Skin of body (tissue), 2 donors: ENCODE measurements around the gene CENPT. TPM values are rescaled to one million over a fixed set of nuclear protein-coding genes. Genes with fewer than 3 reads are reported as not detected.

Source experiments
- DNase-seq: peaks from one replicate; lab custom pipeline; 2025; lab: John Stamatoyannopoulos, UW
- total RNA-seq: library from RNA; depleted of rRNA; stranded (reverse); fragments of >200 nt; gene quantifications from one replicate; pipeline ENCODE4 v1.2.3, GENCODE V29; 2014

Gene CENPT, protein sequence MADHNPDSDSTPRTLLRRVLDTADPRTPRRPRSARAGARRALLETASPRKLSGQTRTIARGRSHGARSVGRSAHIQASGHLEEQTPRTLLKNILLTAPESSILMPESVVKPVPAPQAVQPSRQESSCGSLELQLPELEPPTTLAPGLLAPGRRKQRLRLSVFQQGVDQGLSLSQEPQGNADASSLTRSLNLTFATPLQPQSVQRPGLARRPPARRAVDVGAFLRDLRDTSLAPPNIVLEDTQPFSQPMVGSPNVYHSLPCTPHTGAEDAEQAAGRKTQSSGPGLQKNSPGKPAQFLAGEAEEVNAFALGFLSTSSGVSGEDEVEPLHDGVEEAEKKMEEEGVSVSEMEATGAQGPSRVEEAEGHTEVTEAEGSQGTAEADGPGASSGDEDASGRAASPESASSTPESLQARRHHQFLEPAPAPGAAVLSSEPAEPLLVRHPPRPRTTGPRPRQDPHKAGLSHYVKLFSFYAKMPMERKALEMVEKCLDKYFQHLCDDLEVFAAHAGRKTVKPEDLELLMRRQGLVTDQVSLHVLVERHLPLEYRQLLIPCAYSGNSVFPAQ
- 49.6 TPM for total RNA-seq

DNA sequence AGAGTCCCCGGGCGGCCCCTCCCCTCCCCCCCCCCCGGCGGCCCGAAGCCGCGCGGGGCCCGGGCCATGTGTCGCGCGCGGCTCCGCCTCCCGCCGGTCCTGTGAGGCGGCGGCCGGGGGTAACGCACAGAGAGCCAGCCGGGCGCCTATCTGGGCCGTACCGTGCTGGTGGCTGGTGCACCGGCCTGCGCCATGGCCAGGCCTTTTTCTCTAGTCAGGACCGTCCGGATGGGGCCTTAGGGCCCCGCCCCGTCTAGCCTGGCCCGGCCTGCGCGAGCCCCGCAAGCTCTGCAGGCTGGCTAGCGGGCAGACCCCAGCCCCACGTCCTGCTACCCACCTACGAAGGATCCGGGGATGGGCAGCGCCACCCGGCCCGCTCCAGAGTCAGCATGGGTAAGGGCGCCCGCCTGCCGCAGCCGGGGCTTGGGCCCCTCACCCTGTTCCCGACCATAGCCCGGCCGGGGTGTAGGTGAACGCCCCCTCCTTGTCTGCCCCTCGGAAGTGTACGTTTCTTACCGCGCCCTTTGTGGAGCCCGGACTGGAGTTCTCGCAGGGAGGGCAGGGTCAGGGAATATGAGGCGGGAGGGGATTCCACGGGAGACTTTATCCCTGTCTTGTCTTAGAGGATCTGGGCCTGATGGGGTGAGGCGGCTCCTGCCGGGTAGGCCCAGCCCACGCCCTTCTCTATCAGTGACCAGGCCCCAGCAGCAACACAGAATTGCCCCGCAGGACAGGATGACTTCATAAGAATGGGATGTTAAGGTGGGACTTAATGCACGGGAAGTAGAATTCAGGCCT, at the start of gene CENPT:
TSS of gene CENPT (minus strand) at position 630 of the 798 bp plus-strand sequence. CDS start 13,834 bp downstream, outside the sequence.
- no peak for DNase-seq

DNA sequence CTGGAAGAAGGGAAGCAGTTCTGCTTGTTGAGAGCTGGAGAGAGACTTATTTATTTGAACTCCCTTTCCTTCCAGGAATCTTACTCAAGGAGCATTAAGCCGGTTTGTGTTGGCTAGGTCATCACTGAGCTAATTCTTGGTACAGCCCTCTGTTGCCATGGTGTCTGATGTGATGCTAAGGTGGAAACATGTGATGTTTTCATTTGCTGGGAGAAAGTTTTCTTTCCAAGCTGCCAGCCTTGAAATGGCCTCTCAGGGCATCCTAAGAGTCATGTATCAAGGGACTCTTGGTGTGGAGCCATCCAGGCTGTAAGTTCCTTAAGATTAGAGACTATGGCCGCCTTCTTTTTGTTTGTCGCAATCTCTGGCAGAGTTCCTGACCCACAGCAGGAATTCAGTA, 49.7 kb upstream of the CENPT start:
- DNase-seq: no peak

DNA sequence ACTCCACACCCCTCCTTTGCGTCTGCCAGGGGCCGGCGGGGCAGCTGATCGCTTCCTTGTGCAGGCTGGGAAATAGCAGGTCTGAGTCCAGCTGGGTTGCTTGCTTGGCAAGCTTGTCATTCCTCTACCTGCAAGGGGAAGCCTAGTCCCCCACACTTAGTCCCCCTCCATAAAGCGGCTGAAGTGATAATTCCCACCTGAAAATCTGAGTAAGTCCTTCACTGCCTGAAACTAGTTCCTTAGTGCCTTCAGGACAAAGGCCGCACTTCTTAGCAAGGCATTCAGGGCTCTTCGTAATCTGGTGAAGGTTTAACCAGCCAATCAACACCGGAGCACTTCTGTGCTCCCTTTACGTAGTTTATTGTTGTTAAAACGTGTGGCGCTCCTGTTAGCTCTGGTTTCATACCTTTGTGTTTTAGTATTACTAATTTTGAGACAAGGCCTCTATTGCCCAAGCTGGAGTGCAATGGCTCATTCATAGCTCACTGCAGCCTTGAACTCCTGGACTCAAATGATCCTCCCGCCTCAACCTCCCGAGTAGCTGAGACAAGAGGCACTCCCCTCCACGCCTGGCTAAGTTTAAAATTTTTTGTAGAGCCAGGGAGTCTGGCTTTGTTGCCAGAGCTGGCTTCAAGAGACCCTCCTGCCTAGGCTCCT, 46.4 kb upstream of the CENPT start:
- no peak for DNase-seq

DNA sequence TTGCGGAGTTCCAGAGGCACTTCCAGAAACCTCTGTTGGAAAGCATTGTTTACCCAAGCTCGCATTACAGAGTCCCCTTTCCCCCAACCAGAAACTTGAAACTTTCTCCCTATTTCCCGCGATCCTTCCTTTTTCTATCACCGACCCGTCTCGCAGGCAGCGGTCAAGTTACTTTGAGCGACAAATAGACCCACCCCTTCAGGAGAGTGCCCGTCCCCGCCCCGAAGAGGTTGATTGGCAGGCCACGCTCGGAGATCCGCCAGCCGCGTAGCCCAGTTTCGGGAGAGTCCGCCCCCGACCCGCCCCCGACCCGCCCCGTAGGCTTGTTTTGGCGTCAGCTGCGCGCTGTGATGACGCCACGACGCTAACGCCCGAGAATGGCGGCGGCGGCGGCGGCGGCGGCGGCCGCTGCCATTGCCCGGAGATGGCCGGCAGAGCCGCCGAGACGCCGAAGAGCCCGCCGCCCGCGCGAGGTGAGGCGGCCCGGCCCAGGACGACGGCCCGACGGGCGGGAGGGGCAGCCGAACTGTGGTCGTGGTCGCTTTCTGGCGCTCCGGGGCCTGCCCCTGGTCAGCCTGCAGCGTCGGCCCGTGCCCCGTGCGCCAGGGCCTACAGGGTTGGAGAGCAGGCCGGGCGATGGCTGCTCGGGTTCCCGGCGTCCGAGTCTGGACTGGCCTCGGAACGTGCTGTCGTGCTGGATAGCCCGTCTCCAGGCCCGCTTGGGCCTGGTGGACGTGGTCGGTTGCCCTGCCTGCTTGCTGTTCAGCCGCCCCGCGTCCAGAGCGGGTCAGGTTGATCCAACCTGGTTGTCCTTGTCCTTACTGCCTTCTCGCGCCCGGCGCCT, 45.6 kb upstream of the CENPT start, which contains the start of gene PSKH1:
TSS of gene PSKH1 (plus strand) at position 356 of the 844 bp plus-strand sequence. CDS start 15,496 bp downstream, outside the sequence.
- peak; percentile 94 for DNase-seq

DNA sequence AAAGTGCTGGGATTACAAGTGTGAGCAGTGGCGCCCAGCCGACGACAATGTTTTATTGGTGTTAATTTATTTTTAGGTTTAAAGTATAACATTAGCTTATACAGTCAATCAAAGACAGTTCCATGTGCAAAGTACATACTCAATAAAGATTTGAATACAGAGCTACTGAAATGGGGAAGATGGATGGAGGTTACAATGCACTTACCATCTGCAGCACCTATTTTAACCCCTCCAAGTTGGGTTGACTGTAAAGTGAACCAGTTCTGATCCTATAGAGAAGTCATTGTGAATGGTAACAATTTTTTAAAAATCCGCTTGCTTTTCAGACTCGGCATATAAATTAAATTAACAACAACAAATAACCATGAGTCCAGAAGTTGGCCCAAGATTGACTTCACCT, 44.9 kb upstream of the CENPT start:
- no peak for DNase-seq

DNA sequence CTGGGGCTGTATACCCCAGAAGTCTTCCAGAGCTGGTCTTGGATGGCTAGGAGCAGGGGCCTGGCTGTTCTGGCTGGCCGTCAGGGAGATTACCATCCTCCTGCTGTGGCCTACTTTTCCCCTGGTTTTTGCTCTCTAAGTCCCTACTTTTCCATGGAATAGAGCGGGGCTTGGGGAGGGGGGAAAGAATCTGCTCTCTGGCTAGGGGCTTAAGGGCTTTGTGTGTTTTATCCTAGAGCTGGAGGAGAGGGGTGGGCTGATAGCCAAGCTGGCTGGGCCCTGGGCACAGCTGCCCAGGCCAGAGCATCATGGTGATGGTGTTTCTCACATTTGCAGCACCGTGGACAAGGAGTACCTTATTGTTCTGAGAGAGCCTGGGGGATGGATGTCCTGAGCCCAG, 40.8 kb upstream of the CENPT start:
- no peak for DNase-seq

DNA sequence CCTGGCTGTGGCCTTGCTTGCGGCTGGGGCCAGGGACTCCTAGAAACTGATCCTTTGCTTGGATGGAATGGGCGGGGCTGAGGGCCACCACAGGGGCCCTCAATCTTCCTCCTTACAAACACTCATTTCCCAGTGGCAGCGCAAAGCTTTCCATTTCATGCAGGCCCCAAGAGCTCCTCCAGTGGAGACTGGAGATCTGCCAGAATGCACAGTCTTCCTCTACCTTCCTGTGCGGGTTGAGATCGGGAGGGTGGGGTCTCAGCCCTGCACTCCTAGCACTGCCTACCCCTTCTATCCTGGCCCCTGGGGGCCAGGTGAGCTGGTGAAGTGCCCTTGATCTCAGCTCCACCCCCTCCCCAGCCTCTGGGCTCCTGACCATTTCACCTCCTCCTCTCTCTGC, 38.9 kb upstream of the CENPT start:
- DNase-seq: no peak

DNA sequence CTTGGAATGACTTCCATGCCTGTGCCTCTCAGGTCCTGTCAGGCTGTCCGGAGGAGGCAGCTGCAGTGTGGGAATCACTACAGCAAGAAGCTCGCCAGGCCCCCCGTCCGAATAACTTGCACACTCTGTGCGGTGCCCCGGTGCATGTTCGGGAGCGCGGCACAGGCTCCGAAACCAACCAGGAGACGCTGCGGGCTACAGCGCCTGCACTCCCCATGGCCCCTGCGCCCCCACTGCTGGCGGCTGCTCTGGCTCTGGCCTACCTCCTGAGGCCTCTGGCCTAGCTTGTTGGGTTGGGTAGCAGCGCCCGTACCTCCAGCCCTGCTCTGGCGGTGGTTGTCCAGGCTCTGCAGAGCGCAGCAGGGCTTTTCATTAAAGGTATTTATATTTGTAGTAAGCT, 38.5 kb upstream of the CENPT start:
- no peak for DNase-seq

DNA sequence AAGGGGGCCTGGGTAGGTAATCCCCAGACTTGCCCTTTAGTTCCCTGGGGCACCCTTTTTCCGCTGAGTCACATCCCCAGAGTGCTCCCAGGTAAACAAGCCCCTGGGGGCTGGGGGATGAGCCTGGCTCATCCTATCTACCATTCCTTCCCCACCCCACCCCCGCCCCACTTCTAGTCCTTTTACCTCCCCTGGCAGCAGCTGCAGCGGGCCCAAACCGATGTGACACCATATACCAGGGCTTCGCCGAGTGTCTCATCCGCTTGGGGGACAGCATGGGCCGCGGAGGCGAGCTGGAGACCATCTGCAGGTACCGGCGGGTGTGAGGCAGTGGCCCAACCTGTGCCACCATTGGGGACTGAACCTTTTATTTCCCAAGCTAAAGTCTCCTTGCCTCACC, 38.1 kb upstream of the CENPT start:
- no peak for DNase-seq

DNA sequence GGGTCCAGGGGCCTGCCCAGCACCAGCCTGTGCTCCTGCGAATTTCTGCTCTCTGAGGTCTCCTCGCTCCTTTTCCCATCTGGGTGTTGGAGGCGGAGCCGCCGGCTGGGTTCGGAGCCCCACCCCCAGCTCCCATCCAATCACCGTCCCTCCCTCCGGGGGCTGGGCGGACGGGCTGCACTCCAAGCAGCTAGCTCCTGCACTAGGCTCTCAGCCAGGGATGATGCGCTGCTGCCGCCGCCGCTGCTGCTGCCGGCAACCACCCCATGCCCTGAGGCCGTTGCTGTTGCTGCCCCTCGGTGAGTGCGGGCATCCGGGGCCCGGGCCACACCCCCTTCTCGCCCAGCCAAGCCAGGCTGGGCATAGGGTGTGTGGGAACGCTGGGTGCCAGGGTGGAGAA, 37.2 kb upstream of the CENPT start, which contains the start of gene NRN1L:
TSS of gene NRN1L (plus strand) at position 202 of the 400 bp plus-strand sequence. CDS start at position 221, 19 bp downstream.
- DNase-seq: peak; percentile 75

DNA sequence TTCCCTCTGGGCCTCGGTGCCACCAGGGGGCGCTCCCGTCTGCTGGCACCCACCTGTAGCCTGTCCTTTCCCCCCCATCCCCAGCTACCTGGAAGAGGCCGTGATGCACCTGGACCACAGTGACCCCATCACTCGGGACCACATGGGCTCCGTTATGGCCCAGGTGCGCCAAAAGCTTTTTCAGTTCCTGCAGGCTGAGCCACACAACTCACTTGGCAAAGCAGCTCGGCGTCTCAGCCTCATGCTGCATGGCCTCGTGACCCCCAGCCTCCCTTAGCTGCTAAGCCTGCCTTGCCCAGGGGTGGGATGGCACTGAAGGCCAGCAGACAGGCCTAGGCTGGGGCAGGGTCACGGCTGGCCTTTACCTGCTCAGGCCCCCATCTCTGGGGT, 36.4 kb upstream of the CENPT start:
- DNase-seq: no peak

DNA sequence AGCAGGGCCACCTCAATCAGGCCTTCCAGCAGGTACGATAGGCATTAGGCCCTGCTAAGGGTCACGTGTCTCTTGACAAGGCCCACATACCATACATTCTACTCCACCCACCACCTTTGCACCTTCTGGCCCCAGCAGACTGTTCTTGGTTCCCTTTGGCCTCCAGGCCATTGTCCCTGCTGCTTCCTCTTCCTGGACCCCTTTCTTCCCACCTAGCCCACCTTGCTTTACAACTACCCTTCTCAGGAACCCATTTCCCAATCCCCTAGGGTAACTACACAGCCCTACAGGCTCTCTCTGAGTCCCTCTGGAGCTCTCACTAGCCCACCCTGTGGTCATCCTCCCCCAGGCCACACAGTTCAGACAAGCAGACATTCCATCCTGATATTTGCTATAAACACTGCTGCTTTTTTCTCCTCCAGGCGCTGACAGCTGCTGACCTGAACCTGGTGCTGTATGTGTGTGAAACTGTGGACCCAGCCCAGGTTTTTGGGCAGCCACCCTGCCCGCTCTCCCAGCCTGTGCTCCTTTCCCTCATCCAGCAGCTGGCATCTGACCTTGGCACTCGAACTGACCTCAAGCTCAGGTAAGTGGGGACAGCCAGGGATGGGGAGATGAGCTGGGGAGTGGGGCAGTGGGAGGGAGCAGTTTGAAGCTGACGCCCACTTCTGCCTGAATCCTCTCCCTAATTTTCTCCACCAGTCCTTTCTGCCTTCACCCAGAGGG, 35.8 kb upstream of the CENPT start:
- no peak for DNase-seq

DNA sequence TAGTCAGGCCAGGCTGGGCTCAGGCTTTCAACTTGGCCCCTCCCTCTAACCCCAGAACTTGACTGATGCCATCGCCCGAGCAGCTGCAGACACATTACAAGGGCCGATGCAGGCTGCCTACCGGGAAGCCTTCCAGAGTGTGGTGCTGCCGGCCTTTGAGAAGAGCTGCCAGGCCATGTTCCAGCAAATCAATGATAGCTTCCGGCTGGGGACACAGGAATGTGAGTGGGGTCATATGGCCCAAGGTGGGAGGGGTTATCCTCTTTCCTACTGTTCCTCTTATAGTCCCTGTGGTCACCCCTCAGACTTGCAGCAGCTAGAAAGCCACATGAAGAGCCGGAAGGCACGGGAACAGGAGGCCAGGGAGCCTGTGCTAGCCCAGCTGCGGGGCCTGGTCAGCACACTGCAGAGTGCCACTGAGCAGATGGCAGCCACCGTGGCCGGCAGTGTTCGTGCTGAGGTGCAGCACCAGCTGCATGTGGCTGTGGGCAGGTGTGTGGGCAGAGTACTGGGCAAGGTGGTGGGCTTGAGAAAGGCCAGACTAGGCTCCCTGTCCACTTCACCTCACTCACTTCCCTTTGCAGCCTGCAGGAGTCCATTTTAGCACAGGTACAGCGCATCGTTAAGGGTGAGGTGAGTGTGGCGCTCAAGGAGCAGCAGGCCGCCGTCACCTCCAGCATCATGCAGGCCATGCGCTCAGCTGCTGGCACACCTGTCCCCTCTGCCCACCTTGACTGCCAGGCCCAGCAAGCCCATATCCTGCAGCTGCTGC, 35.1 kb upstream of the CENPT start:
- peak; percentile 17 for DNase-seq

DNA sequence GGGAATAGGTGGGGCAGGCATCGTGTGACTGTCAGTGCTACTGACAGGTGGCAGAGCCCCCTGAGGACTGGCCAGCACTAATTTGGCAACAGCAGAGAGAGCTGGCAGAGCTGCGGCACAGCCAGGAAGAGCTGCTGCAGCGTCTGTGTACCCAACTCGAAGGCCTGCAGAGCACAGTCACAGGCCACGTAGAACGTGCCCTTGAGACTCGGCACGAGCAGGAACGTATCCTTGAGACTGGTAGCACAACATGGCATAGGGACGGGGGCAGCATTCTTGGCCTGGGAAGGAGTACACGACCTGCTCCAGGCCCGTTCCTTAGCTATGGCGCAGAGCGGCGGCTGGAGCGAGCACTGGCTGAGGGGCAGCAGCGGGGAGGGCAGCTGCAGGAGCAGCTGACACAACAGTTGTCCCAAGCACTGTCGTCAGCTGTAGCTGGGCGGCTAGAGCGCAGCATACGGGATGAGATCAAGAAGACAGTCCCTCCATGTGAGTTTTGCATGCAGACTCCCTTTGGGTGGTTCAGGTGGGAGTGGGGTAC, 34.2 kb upstream of the CENPT start:
- no peak for DNase-seq

DNA sequence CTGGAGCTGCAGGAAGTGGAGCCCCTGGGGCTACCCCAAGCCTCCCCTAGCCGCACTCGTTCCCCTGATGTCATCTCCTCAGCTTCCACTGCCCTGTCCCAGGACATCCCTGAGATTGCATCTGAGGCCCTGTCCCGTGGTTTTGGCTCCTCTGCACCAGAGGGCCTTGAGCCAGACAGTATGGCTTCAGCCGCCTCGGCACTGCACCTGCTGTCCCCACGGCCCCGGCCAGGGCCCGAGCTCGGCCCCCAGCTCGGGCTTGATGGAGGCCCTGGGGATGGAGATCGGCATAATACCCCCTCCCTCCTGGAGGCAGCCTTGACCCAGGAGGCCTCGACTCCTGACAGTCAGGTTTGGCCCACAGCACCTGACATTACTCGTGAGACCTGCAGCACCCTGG, 33.1 kb upstream of the CENPT start:
- no peak for DNase-seq

DNA sequence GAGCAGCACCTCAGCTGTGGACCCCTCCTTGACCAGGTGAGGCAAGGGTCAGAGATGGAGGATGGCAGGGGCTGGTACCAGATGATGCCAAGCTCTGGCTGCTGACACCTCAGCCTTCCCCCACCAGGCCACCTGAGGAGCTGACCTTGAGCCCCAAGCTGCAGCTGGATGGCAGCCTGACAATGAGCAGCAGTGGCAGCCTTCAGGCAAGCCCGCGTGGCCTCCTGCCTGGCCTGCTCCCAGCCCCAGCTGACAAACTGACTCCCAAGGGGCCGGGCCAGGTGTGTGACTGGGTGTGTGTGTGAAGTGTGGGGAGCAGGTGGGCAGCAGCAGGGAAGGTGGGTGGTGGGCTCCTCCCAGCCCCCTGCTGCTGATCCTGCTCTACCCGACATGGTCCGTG, 32.4 kb upstream of the CENPT start:
- no peak for DNase-seq

DNA sequence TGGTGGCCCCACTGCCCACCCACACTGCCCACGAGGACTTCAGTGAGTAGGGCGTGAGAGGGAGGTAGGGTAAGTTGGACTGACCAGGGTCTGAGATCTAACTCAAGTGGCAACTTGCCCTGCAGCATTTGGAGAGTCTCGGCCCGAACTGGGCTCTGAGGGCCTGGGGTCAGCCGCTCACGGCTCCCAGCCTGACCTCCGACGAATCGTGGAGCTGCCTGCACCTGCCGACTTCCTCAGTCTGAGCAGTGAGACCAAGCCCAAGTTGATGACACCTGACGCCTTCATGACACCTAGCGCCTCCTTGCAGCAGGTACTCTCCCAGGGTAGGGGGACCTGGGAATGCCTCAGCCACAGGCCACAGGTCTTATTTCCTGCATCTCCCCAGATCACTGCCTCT, 32.0 kb upstream of the CENPT start:
- DNase-seq: no peak

DNA sequence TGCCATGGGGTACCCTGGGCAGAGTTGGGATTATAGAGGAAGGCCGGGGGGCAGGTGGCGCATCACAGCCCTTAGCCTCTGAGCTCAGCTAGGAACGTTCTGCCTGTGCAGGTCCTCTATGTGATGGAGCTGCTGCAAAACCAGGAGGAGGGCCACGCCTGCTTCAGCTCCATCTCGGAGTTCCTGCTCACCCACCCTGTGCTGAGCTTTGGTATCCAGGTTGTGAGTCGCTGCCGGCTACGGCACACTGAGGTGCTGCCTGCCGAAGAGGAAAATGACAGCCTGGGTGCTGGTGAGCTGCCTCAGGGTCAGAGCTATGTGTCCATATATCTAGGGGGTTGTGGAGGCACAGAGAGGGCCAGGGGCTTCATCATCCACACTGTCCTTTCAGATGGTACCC, 31.4 kb upstream of the CENPT start:
- no peak for DNase-seq

DNA sequence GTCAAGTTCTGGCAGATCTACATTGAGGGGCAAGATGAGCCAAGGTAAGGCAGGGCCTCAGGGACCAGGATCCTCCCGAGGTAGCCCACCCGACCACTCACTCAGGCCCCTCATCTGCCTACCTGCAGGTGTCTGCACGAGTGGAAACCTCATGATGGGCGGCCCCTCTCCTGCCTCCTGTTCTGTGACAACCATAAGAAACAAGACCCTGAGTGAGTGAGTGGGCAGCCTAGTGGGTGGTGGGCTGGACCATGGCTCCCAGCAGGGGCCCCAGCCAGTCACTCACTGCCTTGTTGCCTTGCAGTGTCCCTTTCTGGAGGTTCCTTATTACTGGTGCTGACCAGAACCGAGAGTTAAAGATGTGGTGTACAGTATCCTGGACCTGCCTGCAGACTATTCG, 30.7 kb upstream of the CENPT start:
- no peak for DNase-seq
